ENCODE measurements around the gene RELN. TPM values are rescaled to one million over a fixed set of nuclear protein-coding genes. Genes with fewer than 3 reads are reported as not detected.

Gene RELN
- total and polyA plus RNA-seq, 9 of the 15 experiments (the other 6 are each of a cell fraction or from before 2014, with no cell fraction given), result 12.9 to 43.2 (median 18.1) TPM

DNA sequence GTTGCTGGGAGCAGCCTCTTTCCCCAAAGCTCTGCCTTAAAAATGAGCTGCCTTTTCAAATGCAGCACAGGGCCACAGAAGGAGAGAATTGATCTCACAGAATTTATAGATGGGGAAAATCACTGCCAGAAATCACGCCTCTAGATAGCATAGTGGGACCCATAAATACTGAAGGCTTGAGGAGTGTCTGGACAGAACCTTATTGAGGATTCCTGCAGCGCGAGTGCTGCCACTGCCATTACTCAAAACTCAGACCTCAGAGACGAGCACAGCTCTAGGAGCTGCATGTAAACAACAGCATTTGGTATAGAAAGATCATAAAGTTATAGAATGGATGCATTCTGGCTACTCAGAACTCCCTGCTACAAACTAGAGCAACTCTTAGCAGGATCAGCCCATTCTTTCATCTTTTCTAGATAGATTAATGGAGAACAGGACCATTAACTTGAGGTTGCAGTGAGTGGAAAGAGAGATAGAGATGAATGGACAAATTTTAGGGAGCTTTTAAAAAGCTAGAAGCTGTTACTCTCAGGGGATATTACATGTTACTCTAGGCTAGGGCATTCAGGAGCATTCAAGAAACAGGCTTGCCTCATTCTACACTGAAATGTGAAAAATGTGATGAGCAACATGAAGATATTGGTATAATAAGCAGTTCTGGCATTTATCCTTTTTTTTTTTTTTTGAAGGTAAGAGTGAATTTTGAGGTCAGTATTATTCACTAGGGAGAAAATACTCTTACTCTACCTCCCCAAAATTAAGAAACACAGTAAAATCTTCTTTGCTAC lies 276.3 kb downstream of the RELN start:
- H3K27ac ChIP-seq (ENCODE audit: extremely low read depth, low read depth, low read length), result no peak overlapping the region
- ChIA-PET CTCF (ENCODE audit: low intra/inter-chr PET ratio) (interaction anchor here (0.6 kb wide), 1 partner anchor 312 kb away, joined by 5 read pairs; no protein-coding TSS in a partner anchor), POLR2A (interaction anchor here (0.7 to 1.5 kb wide), 3 partner anchors 10 to 16 kb away, joined by 3 to 5 read pairs (median 3); no protein-coding TSS in a partner anchor)
- no peaks in the 10 kb centered on the region for H3K27me3 ChIP-seq (ENCODE audit: control insufficient read depth in 2 of 2, insufficient read depth in 2 of 2, low read length in 2 of 2)
- DNase-seq (ENCODE audit: extremely low read depth in 1 of 4, low spot score in 3 of 4) (no peak), FAIRE-seq (no peak), ATAC-seq (no peak)
- TF ChIP-seq FOXJ2 (tag; IDR thresholded peaks at IDR 0.05) (no peak), KDM1A (IDR thresholded peaks at IDR 0.05) (0 out of 4 replicates have a peak, but pooled peaks have one; percentile 10 to 12)
- no peak overlapping the region for H2AFZ ChIP-seq (ENCODE audit: low read depth, low read length)
- H3K4me3 ChIP-seq, result no peak overlapping the region
- H3K9me3 ChIP-seq (replicated peaks; ENCODE audit: control insufficient read depth, insufficient read depth, low read depth, low read length), result no peaks in the 10 kb centered on the region
- no peaks in the 10 kb centered on the region for H3K9me1 ChIP-seq (ENCODE audit: control insufficient read depth, insufficient read depth, low read length)
- BruUV-seq (replicated peaks), result no TSS peak
- WGBS (ENCODE audit: insufficient coverage, low coverage, missing lambda C conversion rate), result 43% methylated on average over 4 of the region's 4 CpGs
- no peaks in the 10 kb centered on the region for H4K20me1 ChIP-seq (replicated peaks; ENCODE audit: control insufficient read depth, insufficient read depth, low read length)
- no peaks in the 10 kb centered on the region for H3K36me3 ChIP-seq (ENCODE audit: control insufficient read depth, insufficient read depth, low read length)
- no peaks in the 10 kb centered on the region for H3K79me2 ChIP-seq (ENCODE audit: control insufficient read depth, insufficient read depth, low read length)
- intact Hi-C loops (cut with micrococcal nuclease), result no loop called here
- H3K4me2 ChIP-seq (ENCODE audit: insufficient read depth, low read length), result no peak overlapping the region
- H3K9ac ChIP-seq (ENCODE audit: insufficient read depth in 1 of 2, low read depth in 2 of 2, low read length in 2 of 2), result no peak overlapping the region
- in situ Hi-C loops (cut with MboI), result no loop called here
- no peaks in the 10 kb centered on the region for H3K4me1 ChIP-seq (replicated peaks in 1 of 2; ENCODE audit: control insufficient read depth in 2 of 2, insufficient read depth in 2 of 2, low read length in 2 of 2)

DNA sequence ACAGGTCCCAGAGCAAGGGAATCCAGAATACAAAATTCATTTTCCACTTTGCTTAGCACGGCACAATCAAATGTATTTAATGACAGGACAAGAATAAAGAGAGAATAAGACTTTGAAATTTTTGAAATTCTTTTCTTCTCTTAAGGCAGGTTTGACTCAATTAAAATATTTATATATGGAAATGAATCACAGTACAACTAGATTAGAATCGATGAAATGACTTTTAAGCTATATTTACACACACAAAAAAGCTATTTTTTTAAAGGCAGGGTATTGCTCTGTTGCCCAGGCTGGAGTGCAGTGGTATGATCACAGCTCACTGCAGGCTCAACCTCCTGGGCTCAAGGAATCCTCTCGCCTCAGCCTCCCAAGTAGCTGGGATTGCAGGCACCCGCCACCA lies 278.0 kb downstream of the RELN start:
- intact Hi-C loops (cut with micrococcal nuclease) (no loop called here), in situ Hi-C loops (cut with MboI) (no loop called here)
- H3K9ac ChIP-seq (ENCODE audit: insufficient read depth in 1 of 2, low read depth in 2 of 2, low read length in 2 of 2), result no peak overlapping the region
- no peak for FAIRE-seq
- no peak overlapping the region for H3K27ac ChIP-seq (ENCODE audit: extremely low read depth, low read depth, low read length)
- H3K79me2 ChIP-seq (ENCODE audit: control insufficient read depth, insufficient read depth, low read length), result no peaks in the 10 kb centered on the region
- no peaks in the 10 kb centered on the region for H4K20me1 ChIP-seq (replicated peaks; ENCODE audit: control insufficient read depth, insufficient read depth, low read length)
- ChIA-PET CTCF (ENCODE audit: low intra/inter-chr PET ratio) (no interaction called here), POLR2A (interaction anchor here (2.0 kb wide), 1 partner anchor 12 kb away, joined by 4 read pairs; no protein-coding TSS in a partner anchor)
- H3K36me3 ChIP-seq (ENCODE audit: control insufficient read depth, insufficient read depth, low read length), result no peaks in the 10 kb centered on the region
- BruUV-seq (replicated peaks), result no TSS peak
- H3K4me2 ChIP-seq (ENCODE audit: insufficient read depth, low read length), result no peak overlapping the region
- no peak for ATAC-seq
- H3K27me3 ChIP-seq (ENCODE audit: control insufficient read depth in 2 of 2, insufficient read depth in 2 of 2, low read length in 2 of 2), result no peaks in the 10 kb centered on the region
- no peaks in the 10 kb centered on the region for H3K4me1 ChIP-seq (replicated peaks in 1 of 2; ENCODE audit: control insufficient read depth in 2 of 2, insufficient read depth in 2 of 2, low read length in 2 of 2)
- DNase-seq (ENCODE audit: extremely low read depth in 1 of 4, low spot score in 3 of 4), result no peak
- no peak overlapping the region for H2AFZ ChIP-seq (ENCODE audit: low read depth, low read length)
- H3K4me3 ChIP-seq, result no peak overlapping the region
- 49% methylated on average over 4 of the region's 4 CpGs for WGBS (ENCODE audit: insufficient coverage, low coverage, missing lambda C conversion rate)
- H3K9me3 ChIP-seq (replicated peaks; ENCODE audit: control insufficient read depth, insufficient read depth, low read depth, low read length), result no peaks in the 10 kb centered on the region
- H3K9me1 ChIP-seq (ENCODE audit: control insufficient read depth, insufficient read depth, low read length), result no peaks in the 10 kb centered on the region
- TF ChIP-seq, protein P1, sequence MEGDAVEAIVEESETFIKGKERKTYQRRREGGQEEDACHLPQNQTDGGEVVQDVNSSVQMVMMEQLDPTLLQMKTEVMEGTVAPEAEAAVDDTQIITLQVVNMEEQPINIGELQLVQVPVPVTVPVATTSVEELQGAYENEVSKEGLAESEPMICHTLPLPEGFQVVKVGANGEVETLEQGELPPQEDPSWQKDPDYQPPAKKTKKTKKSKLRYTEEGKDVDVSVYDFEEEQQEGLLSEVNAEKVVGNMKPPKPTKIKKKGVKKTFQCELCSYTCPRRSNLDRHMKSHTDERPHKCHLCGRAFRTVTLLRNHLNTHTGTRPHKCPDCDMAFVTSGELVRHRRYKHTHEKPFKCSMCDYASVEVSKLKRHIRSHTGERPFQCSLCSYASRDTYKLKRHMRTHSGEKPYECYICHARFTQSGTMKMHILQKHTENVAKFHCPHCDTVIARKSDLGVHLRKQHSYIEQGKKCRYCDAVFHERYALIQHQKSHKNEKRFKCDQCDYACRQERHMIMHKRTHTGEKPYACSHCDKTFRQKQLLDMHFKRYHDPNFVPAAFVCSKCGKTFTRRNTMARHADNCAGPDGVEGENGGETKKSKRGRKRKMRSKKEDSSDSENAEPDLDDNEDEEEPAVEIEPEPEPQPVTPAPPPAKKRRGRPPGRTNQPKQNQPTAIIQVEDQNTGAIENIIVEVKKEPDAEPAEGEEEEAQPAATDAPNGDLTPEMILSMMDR (IDR thresholded peaks at IDR 0.05 in 2 of 3, conservative IDR thresholded peaks at IDR 0.05 in 1 of 3; ENCODE audit: insufficient read depth in 2 of 3, low read depth in 1 of 3, low read length in 3 of 3), result no peak
- TF ChIP-seq FOXJ2 (tag; IDR thresholded peaks at IDR 0.05), result no peak
- TF ChIP-seq CBX3 (IDR thresholded peaks at IDR 0.05; ENCODE audit: borderline replicate concordance in 1 of 2, low read length in 2 of 2), result no peak
- no peak for TF ChIP-seq ZNF696 (CRISPR knock-in tag; conservative IDR thresholded peaks at IDR 0.05)
- TF ChIP-seq RHOXF2B (CRISPR knock-in tag; conservative IDR thresholded peaks at IDR 0.05), result no peak
- TF ChIP-seq RBM22 (IDR thresholded peaks at IDR 0.05; ENCODE audit: low read depth, low read length, poor library complexity, severe bottlenecking), result no peak
- TF ChIP-seq MXI1 (IDR thresholded peaks at IDR 0.05; ENCODE audit: low read depth, low read length), result no peak
- no peak for TF ChIP-seq DNMT1 (IDR thresholded peaks at IDR 0.05)
- no peak for TF ChIP-seq RBM34 (IDR thresholded peaks at IDR 0.05; ENCODE audit: borderline replicate concordance, insufficient read depth, low read length)
